D341Med (cell line): ENCODE data around the gene MAP3K1.
A peak's percentile ranks its signal among the peaks of the same experiment; 100 is the strongest.

Experiments used
- DNase-seq: peaks from one replicate; pipeline ENCODE4 v3.0.0; 2012; ENCODE audit warnings: low spot score

The MAP3K1 gene

GRCh38 chr5:56849671-56850070, 34.3 kb downstream of the MAP3K1 start:
- no peak for DNase-seq

DNA sequence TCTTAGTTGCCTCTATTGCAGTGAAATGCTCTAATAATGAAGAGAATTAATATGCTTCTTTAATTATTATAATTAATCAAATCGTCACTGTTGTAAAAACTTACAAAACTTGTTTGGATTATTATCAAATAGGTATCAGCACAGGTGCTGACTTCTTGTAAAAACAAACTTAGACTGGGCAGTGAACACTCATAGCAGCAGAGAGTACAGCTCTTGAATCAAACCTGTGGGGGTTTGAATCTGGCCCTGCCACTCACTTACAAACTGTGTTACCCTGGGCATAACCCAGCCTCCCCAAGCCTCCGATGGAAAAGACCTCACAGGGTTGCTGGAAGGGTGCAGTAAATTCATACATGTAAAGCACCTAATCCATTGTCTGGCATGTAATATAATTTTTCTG, 35.1 kb downstream of the MAP3K1 start:
- no peak for DNase-seq

GRCh38 chr5:56851258-56851941, 36.1 kb downstream of the MAP3K1 start:
- DNase-seq, result no peak

DNA sequence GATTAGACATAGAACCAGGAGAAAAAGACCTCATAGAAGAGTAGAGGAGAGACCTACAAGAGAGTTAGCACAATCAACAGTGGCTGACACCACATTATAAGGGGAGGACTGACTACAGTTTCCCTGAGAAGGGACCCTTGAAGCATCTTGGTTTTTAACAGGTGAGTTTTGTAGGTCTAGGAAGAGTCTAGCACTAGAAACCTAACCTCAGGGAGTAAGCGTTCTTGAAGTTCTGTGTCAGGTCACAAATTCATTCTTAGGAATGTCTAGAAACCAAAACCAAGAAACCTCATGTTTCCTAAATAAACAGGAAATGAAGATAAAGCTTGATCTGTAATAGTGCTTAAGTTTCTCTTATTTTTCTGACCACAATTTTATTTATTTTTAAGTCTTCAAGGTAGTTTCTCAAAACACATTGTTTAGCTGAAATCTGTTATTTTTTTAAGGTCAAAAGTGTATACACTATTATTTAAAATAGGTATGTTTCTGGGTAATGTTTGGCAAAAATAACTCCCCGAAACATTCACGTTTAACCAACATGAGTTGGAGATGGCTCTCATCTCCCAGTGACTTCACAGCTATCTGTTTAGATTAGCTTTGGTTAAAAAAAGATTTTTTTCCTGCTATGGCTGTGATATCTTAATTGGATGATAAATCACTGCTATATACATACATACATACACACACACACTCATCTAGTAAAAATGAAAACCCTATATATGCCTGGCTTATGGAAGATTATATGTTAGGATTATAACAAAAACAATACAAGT, 37.1 kb downstream of the MAP3K1 start:
- no peak for DNase-seq

- no peak for DNase-seq
These were observed 38.3 kb downstream of the MAP3K1 start for GRCh38 chr5:56853698-56854097.

- no peak for DNase-seq
These were observed 39.6 kb downstream of the MAP3K1 start for GRCh38 chr5:56854920-56855319.

- no peak for DNase-seq
These were observed 41.3 kb downstream of the MAP3K1 start for GRCh38 chr5:56856541-56857178.

GRCh38 chr5:56858777-56859442, 43.6 kb downstream of the MAP3K1 start:
- DNase-seq, result no peak

- no peak for DNase-seq
These were observed 46.6 kb downstream of the MAP3K1 start for GRCh38 chr5:56861893-56862485.

- no peak for DNase-seq
These were observed 47.6 kb downstream of the MAP3K1 start for GRCh38 chr5:56862909-56863308.

DNA sequence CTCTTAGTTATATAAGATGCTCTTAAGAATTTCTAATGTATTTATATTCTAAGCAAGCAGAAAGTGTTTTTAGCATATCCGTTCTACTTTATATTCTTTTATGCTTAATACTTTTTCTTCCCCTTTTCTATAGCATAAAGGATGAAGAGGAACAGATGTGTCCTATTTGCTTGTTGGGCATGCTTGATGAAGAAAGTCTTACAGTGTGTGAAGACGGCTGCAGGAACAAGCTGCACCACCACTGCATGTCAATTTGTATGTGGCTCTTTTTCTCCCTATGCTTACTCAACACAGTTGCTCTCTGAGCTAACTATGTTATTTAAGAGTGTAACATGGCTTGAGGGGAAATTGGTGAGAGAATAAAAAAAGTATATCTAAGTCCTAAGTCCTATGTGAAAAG, 56.4 kb downstream of the MAP3K1 start:
- DNase-seq, result no peak

DNA sequence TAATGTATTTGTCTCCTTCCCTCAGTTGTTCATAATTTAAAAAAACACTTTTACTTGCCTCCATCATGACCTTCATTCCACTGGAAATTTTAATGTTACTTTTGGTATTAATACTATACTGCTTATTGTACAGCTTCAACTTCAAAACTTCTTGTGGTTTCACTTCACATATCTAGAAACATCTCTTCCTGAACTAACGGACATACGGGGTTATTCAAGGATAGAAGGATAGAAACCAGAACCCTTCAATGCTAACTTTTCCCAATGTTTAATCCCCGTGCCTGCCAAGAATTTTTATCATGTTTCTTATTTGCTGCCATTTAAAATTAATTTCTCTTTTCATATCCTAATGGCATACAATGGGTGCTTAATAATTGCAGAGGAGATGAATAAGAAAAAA, 57.7 kb downstream of the MAP3K1 start:
- no peak for DNase-seq

- no peak for DNase-seq
These were observed 61.0 kb downstream of the MAP3K1 start for GRCh38 chr5:56876327-56876726.

DNA sequence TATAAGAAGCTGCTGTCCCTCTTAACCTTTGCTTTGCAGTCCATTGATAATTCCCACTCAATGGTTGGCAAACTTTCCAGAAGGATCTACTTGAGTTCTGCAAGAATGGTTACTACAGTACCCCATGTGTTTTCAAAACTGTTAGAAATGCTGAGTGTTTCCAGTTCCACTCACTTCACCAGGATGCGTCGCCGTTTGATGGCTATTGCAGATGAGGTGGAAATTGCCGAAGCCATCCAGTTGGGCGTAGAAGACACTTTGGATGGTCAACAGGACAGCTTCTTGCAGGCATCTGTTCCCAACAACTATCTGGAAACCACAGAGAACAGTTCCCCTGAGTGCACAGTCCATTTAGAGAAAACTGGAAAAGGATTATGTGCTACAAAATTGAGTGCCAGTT, 66.2 kb downstream of the MAP3K1 start:
- DNase-seq, result no peak

GRCh38 chr5:56893251-56893951, 78.1 kb downstream of the MAP3K1 start:
- DNase-seq, result no peak

- DNase-seq, result no peak
These were observed 81.4 kb downstream of the MAP3K1 start for GRCh38 chr5:56896763-56897162.

GRCh38 chr5:56898213-56898612, 82.9 kb downstream of the MAP3K1 start:
- DNase-seq, result no peak

- no peak for DNase-seq
These were observed 85.0 kb downstream of the MAP3K1 start for GRCh38 chr5:56900395-56900794.

- peak; percentile 50 for DNase-seq
These were observed 85.7 kb downstream of the MAP3K1 start for GRCh38 chr5:56900858-56901578.

GRCh38 chr5:56908942-56909293, 93.6 kb downstream of the MAP3K1 start:
- DNase-seq, result peak; percentile 71
